Thoracic aorta (tissue), 2 donors: Measurements from ENCODE around the gene POLR1C. TPM values are rescaled to one million over a fixed set of nuclear protein-coding genes. Genes with fewer than 3 reads are reported as not detected.
"Not testable (repeated sequence)": the region's sequence is repeated elsewhere in the genome, so short reads cannot be mapped to it uniquely, and the experiment has no call there.

ENCODE experiments used
- ATAC-seq: fragments of 150-250 bp; one replicate; pipeline ENCODE4 v1.8.0; 2017; ENCODE audit warnings: low read depth; ENCODE audit not compliant: insufficient number of reproducible peaks, low FRiP score
- DNase-seq: peaks from one replicate; pipeline ENCODE4 v3.0.0-alpha.2; 2020; ENCODE audit warnings: low spot score
- H3K27ac ChIP-seq, 2 donors: fragments of 200-600 bp; sonication (generic); 1 replicate in 1 of 2; 2 replicates in 1 of 2; pipeline ENCODE4 v1.5.1; 2016; ENCODE audit warnings: mild to moderate bottlenecking in 2 of 2, moderate library complexity in 2 of 2
- H3K27me3 ChIP-seq: fragments of 200-600 bp; sonication (generic); replicated peaks from 2 replicates; pipeline ENCODE4 v1.6.0; 2016; ENCODE audit warnings: mild to moderate bottlenecking; ENCODE audit not compliant: insufficient read depth
- H3K36me3 ChIP-seq: fragments of 200-600 bp; sonication (generic); one replicate; pipeline ENCODE4 v1.5.1; 2016
- H3K4me1 ChIP-seq, 2 donors: fragments of 200-600 bp; sonication (generic); 1 replicate in 1 of 2; 2 replicates in 1 of 2; pipeline versions ENCODE4 v1.5.1 to v1.6.0; 2016; ENCODE audit warnings: low read depth in 2 of 2, mild to moderate bottlenecking in 1 of 2; ENCODE audit not compliant: control insufficient read depth in 1 of 2
- H3K4me3 ChIP-seq: fragments of 200-600 bp; sonication (generic); 2 replicates; pipeline ENCODE4 v1.5.1; 2016; ENCODE audit warnings: mild to moderate bottlenecking
- H3K9me3 ChIP-seq: fragments of 200-600 bp; sonication (generic); 2 replicates; pipeline ENCODE4 v1.5.1; 2016
- CTCF ChIP-seq: fragments of 200-600 bp; sonication (generic); IDR thresholded peaks from one replicate; pipeline ENCODE4 v1.5.1; 2019; ENCODE audit warnings: antibody characterized with exemption
- total RNA-seq, 2 donors: library from RNA; depleted of rRNA; stranded (reverse); fragments of >200 nt; gene quantifications; one replicate each; pipeline versions ENCODE4 v1.1.0 to v1.2.3, GENCODE V29; 2016

Gene POLR1C
- total RNA-seq, 2 donors from 2014 or later, result 9.9 to 29.2 TPM

DNA sequence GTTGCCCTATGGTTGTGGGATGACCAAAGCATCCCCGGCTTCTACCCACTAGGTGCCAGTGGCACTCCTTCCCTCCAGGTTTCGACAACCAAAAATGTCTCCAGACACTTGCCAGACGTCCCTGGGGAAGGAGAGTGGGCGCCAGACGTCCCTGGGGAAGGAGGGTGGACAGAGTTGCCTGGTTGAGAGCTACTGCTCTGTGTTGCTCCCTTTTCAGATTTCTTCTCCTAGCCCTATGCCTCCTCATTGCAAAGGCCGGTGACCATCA lies 19.8 kb upstream of the POLR1C start:
- H3K27ac ChIP-seq, result no peak overlapping the region
- no peak overlapping the region for H3K4me3 ChIP-seq
- peaks cover 25 to 46% of the 10 kb centered on the region in 2 donors for H3K4me1 ChIP-seq
- no peaks in the 10 kb centered on the region for H3K27me3 ChIP-seq
- DNase-seq (no peak), ATAC-seq (no peak)
- no peaks in the 10 kb centered on the region for H3K9me3 ChIP-seq
- H3K36me3 ChIP-seq, result peaks cover 24% of the 10 kb centered on the region
- no peak for TF ChIP-seq CTCF

DNA sequence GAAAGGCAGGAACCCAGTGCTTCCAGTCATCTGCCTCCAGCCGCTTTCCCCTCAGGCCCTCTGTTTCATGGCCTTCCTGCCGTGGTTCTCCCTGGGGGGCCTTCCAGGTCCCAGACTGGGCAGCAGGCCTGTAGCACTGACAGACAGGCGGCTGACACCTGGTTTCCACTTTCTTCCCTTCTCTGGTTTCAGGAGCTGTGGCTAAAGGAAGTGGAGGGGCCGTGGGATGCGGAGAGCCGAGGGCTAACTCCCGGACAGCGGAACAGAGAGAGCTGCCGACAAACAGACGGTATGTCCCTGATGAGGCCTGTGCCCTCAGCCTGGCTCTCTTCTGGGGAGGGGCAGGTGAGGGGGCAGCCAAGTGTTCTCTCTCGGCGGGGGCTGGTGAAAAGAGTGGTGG lies 19.2 kb upstream of the POLR1C start:
- no peak for DNase-seq
- no peak overlapping the region for H3K27ac ChIP-seq
- H3K36me3 ChIP-seq, result peaks cover 29% of the 10 kb centered on the region
- no peak for ATAC-seq
- H3K27me3 ChIP-seq, result no peaks in the 10 kb centered on the region
- no peaks in the 10 kb centered on the region for H3K9me3 ChIP-seq
- TF ChIP-seq CTCF, result no peak
- H3K4me1 ChIP-seq, result peaks cover 19 to 46% of the 10 kb centered on the region in 2 donors
- H3K4me3 ChIP-seq, result no peak overlapping the region

- DNase-seq, H3K27me3 ChIP-seq, H3K4me3 ChIP-seq, ATAC-seq, H3K27ac ChIP-seq, H3K9me3 ChIP-seq: not testable (repeated sequence)
- Histone ChIP-seq H3K4me1 (peaks cover 17 to 46% of the 10 kb centered on the region in 2 donors), H3K36me3 (peaks cover 34% of the 10 kb centered on the region)
These were observed 18.6 kb upstream of the POLR1C start for GRCh38 chr6:43498291-43498690.

- DNase-seq (no peak), ATAC-seq (no peak)
- Histone ChIP-seq H3K9me3 (no peaks in the 10 kb centered on the region), H3K4me1 (peaks cover 17 to 46% of the 10 kb centered on the region in 2 donors), H3K4me3 (no peak overlapping the region), H3K27ac (peak overlapping the region; percentile 2 to 39), H3K36me3 (peaks cover 41% of the 10 kb centered on the region), H3K27me3 (no peaks in the 10 kb centered on the region)
- TF ChIP-seq CTCF, result no peak
These were observed 17.7 kb upstream of the POLR1C start for GRCh38 chr6:43499028-43499815.

- no peaks in the 10 kb centered on the region for H3K27me3 ChIP-seq
- peaks cover 10 to 39% of the 10 kb centered on the region in 2 donors for H3K4me1 ChIP-seq
- no peak overlapping the region for H3K27ac ChIP-seq
- H3K4me3 ChIP-seq, result no peak overlapping the region
- no peak for TF ChIP-seq CTCF
- DNase-seq, result no peak
- peaks cover 41% of the 10 kb centered on the region for H3K36me3 ChIP-seq
- no peaks in the 10 kb centered on the region for H3K9me3 ChIP-seq
- no peak for ATAC-seq
These were observed 16.0 kb upstream of the POLR1C start for GRCh38 chr6:43500921-43501320.

DNA sequence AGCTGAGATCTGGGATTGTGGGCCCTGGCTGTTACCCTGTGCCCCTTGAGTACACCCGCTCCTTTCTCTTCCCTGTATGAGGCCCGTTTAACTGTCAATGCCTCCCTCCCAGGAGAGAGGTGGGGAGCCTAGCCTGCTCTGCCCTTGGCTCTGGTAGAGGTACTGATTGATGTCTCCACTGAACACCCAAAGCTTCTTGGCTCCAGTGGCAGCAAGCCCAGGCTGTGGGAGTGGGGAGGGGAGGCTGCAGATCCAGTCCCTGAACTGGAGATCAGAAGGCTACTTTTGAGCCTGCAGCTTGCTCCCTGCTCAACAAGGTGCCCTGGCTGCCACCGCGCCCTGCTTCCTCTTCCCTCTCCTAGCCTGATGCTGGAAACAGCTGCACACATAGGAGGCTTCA lies 14.2 kb upstream of the POLR1C start:
- Histone ChIP-seq H3K4me1 (peaks cover 0 to 25% of the 10 kb centered on the region in 2 donors), H3K9me3 (no peaks in the 10 kb centered on the region), H3K36me3 (peaks cover 41% of the 10 kb centered on the region), H3K27me3 (no peaks in the 10 kb centered on the region), H3K4me3 (no peak overlapping the region), H3K27ac (no peak overlapping the region)
- TF ChIP-seq CTCF, result no peak
- ATAC-seq (no peak), DNase-seq (no peak)
